Immature natural killer cell (primary cell): ENCODE results near the gene KLC4. TPM values are rescaled to one million over a fixed set of nuclear protein-coding genes. Genes with fewer than 3 reads are reported as not detected.

ENCODE experiments used
- DNase-seq, 3 donors: peaks; one replicate each; pipeline ENCODE4 v3.0.0; 2022; ENCODE audit warnings: mixed read lengths in 1 of 3
- H3K27ac Mint-ChIP-seq, 6 donors: one replicate each; pipeline ENCODE4 v1.8.0; 2020; ENCODE audit warnings: mixed read lengths in 6 of 6, mild to moderate bottlenecking in 5 of 6, inconsistent platforms in 4 of 6, moderate library complexity in 3 of 6
- H3K27me3 Mint-ChIP-seq, 3 donors: one replicate each; pipeline ENCODE4 v1.8.0; 2020 to 2021; ENCODE audit warnings: low read depth in 3 of 3, mild to moderate bottlenecking in 3 of 3, mixed read lengths in 3 of 3, moderate library complexity in 3 of 3, inconsistent platforms in 1 of 3
- H3K36me3 Mint-ChIP-seq, 3 donors: one replicate each; pipeline ENCODE4 v1.8.0; 2020; ENCODE audit warnings: mixed read lengths in 3 of 3, inconsistent platforms in 2 of 3, mild to moderate bottlenecking in 2 of 3
- H3K4me1 Mint-ChIP-seq, 2 donors: one replicate each; pipeline ENCODE4 v1.8.0; 2020; ENCODE audit warnings: inconsistent platforms in 2 of 2, mild to moderate bottlenecking in 2 of 2, mixed read lengths in 2 of 2, moderate library complexity in 1 of 2
- H3K4me3 Mint-ChIP-seq, 5 donors: one replicate each; pipeline ENCODE4 v1.8.0; 2020; ENCODE audit warnings: mild to moderate bottlenecking in 5 of 5, mixed read lengths in 5 of 5, inconsistent platforms in 3 of 5, moderate library complexity in 3 of 5
- H3K9me3 Mint-ChIP-seq, 6 donors: one replicate each; pipeline ENCODE4 v1.8.0; 2020; ENCODE audit warnings: mild to moderate bottlenecking in 6 of 6, mixed read lengths in 6 of 6, inconsistent platforms in 4 of 6, moderate library complexity in 3 of 6
- polyA plus RNA-seq, 3 donors: library from polyadenylated mRNA; unstranded; fragments of 300-500 nt; fragmentation: Illumina TruSeq; gene quantifications; one replicate each; pipeline ENCODE4 v1.2.3, GENCODE V29; 2021

The KLC4 gene
- polyA plus RNA-seq, 3 donors from 2014 or later = 9.1 to 14.4 (median 11.0) TPM

- no peaks in the 10 kb centered on the region for H3K4me1 Mint-ChIP-seq
- no peak for DNase-seq
- no peak overlapping the region for H3K27ac Mint-ChIP-seq
- H3K27me3 Mint-ChIP-seq = peaks cover 0 to 6% (median 5%) of the 10 kb centered on the region in 3 donors
- H3K36me3 Mint-ChIP-seq = no peaks in the 10 kb centered on the region
- no peaks in the 10 kb centered on the region for H3K9me3 Mint-ChIP-seq
- H3K4me3 Mint-ChIP-seq = no peak overlapping the region
Observed at GRCh38 chr6:43120944-43121913, 61.8 kb downstream of the KLC4 start.

DNA sequence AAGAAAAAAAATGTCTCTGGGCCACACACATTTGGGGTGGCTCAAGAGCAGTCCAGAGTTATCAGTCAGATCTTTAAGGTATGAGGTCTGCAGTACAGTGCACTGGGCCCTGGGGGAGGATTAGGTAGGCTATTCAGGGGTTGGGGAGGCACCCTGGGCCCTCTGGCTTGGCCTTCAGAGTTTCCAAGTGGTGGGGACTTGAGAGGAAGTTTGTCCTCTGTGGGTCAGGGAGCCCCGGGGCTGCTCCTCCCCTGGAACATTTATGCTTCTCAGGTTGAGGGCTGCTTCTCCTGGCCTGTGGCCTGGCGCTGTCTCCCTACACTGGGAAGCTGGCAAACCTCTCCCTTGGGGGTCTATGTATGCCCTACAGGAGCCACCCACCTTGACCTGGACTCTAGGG is 62.7 kb downstream of the KLC4 start:
- no peaks in the 10 kb centered on the region for H3K36me3 Mint-ChIP-seq
- H3K27ac Mint-ChIP-seq = no peak overlapping the region
- peaks cover 0 to 6% (median 5%) of the 10 kb centered on the region in 3 donors for H3K27me3 Mint-ChIP-seq
- no peaks in the 10 kb centered on the region for H3K9me3 Mint-ChIP-seq
- DNase-seq = no peak
- no peak overlapping the region for H3K4me3 Mint-ChIP-seq
- H3K4me1 Mint-ChIP-seq = no peaks in the 10 kb centered on the region

- peaks cover 0 to 6% (median 3%) of the 10 kb centered on the region in 3 donors for H3K27me3 Mint-ChIP-seq
- H3K36me3 Mint-ChIP-seq = no peaks in the 10 kb centered on the region
- no peaks in the 10 kb centered on the region for H3K9me3 Mint-ChIP-seq
- no peak overlapping the region for H3K4me3 Mint-ChIP-seq
- no peaks in the 10 kb centered on the region for H3K4me1 Mint-ChIP-seq
- no peak for DNase-seq
- no peak overlapping the region for H3K27ac Mint-ChIP-seq
Observed at GRCh38 chr6:43123461-43124314, 64.3 kb downstream of the KLC4 start.

DNA sequence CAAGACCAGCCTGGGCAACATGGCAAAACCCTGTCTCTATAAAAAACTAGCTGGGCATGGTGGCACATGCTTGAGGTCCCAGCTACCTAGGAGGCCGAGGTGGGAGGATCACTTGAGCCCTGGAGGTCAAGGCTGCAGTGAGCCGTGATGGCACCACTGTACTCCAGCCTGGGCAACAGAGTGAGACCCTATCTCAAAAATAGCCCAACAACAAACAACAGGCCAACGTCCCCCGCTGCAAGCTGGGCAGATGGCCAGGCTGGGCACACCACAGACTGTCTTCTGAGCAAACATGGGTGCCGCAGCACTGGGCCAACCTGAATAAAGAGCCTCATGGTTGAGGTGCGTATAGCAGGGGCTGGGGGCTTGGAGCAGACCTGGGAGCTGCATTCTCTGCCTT is 65.0 kb downstream of the KLC4 start:
- no peak overlapping the region for H3K4me3 Mint-ChIP-seq
- H3K4me1 Mint-ChIP-seq = no peaks in the 10 kb centered on the region
- H3K36me3 Mint-ChIP-seq = no peaks in the 10 kb centered on the region
- H3K27me3 Mint-ChIP-seq = peaks cover 0 to 6% (median 3%) of the 10 kb centered on the region in 3 donors
- H3K9me3 Mint-ChIP-seq = no peaks in the 10 kb centered on the region
- H3K27ac Mint-ChIP-seq = no peak overlapping the region
- no peak for DNase-seq

Other genes with a start within 250 kb of the KLC4 start
- 10 to 100 TPM; 42.4 to 90.8 (median 50.5) TPM for gene RPL7L1, start 180.0 kb upstream of the KLC4 start, polyA plus RNA-seq
- 1 to 10 TPM in 1 of 3 donors, under 1 TPM in 1, not detected in 1; 0.62 to 3.1 TPM for gene PTCRA, start 143.6 kb upstream of the KLC4 start, polyA plus RNA-seq
- 100 to 1,000 TPM in 2 of 3 donors, 10 to 100 TPM in 1; 92.9 to 129 (median 119) TPM for gene CNPY3, start 130.2 kb upstream of the KLC4 start, polyA plus RNA-seq
- gene GNMT, start 98.9 kb upstream of the KLC4 start, polyA plus RNA-seq = under 1 TPM in 1 of 3 donors, not detected in 2; 0.55 TPM
- 10 to 100 TPM; 12.2 to 18.1 (median 16.4) TPM for gene PEX6, start 80.5 kb upstream of the KLC4 start, polyA plus RNA-seq
- gene PPP2R5D, start 75.1 kb upstream of the KLC4 start, polyA plus RNA-seq = 10 to 100 TPM; 17.1 to 29.9 (median 17.7) TPM
- gene MEA1, start 45.7 kb upstream of the KLC4 start, polyA plus RNA-seq = 100 to 1,000 TPM in 1 of 3 donors, 10 to 100 TPM in 2; 92.4 to 157 (median 97.6) TPM
- 100 to 1,000 TPM; 123 to 228 (median 143) TPM for gene KLHDC3, start 45.4 kb upstream of the KLC4 start, polyA plus RNA-seq
- 10 to 100 TPM; 56.1 to 81.4 (median 78.9) TPM for gene RRP36, start 38.0 kb upstream of the KLC4 start, polyA plus RNA-seq
- gene CUL7, start 5.8 kb upstream of the KLC4 start, polyA plus RNA-seq = 1 to 10 TPM in 2 of 3 donors, under 1 TPM in 1; 0.90 to 3.4 (median 1.3) TPM
- 10 to 100 TPM; 37.5 to 60.8 (median 54.0) TPM for gene MRPL2, start 197 bp upstream of the KLC4 start, polyA plus RNA-seq
- 1 to 10 TPM in 2 of 3 donors, not detected in 1; 1.1 TPM for gene PTK7, start 16.7 kb downstream of the KLC4 start, polyA plus RNA-seq
- gene SRF, start 111.6 kb downstream of the KLC4 start, polyA plus RNA-seq = 1 to 10 TPM; 4.8 to 7.3 (median 5.2) TPM
- gene CUL9, start 122.6 kb downstream of the KLC4 start, polyA plus RNA-seq = 1 to 10 TPM; 2.2 to 8.5 (median 4.4) TPM
- gene DNPH1, start 169.8 kb downstream of the KLC4 start, polyA plus RNA-seq = 10 to 100 TPM; 23.7 to 36.8 (median 33.6) TPM
- not detected for gene TTBK1, start 183.8 kb downstream of the KLC4 start, polyA plus RNA-seq
- not detected for gene SLC22A7, start 238.6 kb downstream of the KLC4 start, polyA plus RNA-seq
- gene CRIP3, start 249.2 kb downstream of the KLC4 start, polyA plus RNA-seq = 1 to 10 TPM in 1 of 3 donors, under 1 TPM in 2; 0.26 to 1.3 (median 0.35) TPM